H1 (cell line): ENCODE results near the gene TUBB8. TPM values are rescaled to one million over a fixed set of nuclear protein-coding genes. Genes with fewer than 3 reads are reported as not detected.

Experiments used
- CTCF ChIA-PET: fragments of 300-600 bp; sonication (Branson Sonifier 250); formaldehyde crosslinking; loops from one replicate; lab custom pipeline; 2021; ENCODE audit not compliant: partially characterized antibody; lab: Charles Lee
- POLR2A ChIA-PET: fragments of 300-600 bp; sonication (Branson Sonifier 250); formaldehyde crosslinking; loops from one replicate; lab custom pipeline; 2021; ENCODE audit warnings: inconsistent platforms; ENCODE audit not compliant: partially characterized antibody; lab: Charles Lee
- DNase-seq, 2 experiments: peaks; one replicate each; pipeline versions ENCODE4 v3.0.0 to v3.0.0-alpha.2; 2010 to 2022; ENCODE audit warnings: low spot score in 2 of 2, low read depth in 1 of 2, mixed read lengths in 1 of 2
- FAIRE-seq: peaks from 2 replicates; lab custom pipeline; 2011; peaks lifted over from hg19 to GRCh38; lab: Jason Lieb, UNC
- H2AFZ ChIP-seq: 2 replicates; pipeline ENCODE4 v1.8.1; 2012; ENCODE audit warnings: low read length, inconsistent platforms
- H2AK5ac ChIP-seq: 2 replicates; pipeline ENCODE4 v1.6.1; 2013; ENCODE audit warnings: low read depth, low read length
- H2BK120ac ChIP-seq: replicated peaks from 2 replicates; pipeline ENCODE3; 2013; ENCODE audit warnings: low read depth, low read length, inconsistent platforms
- H2BK12ac ChIP-seq: 2 replicates; pipeline ENCODE4 v1.6.1; 2013; ENCODE audit warnings: low read depth, low read length
- H2BK15ac ChIP-seq: 2 replicates; pipeline ENCODE4 v1.6.1; 2013; ENCODE audit warnings: low read length
- H2BK20ac ChIP-seq: 2 replicates; pipeline ENCODE4 v1.6.1; 2013; ENCODE audit warnings: low read length
- H2BK5ac ChIP-seq: 2 replicates; pipeline ENCODE4 v1.6.1; 2013; ENCODE audit warnings: low read depth, low read length
- H3K14ac ChIP-seq: 2 replicates; pipeline ENCODE4 v1.6.1; 2013; ENCODE audit warnings: inconsistent platforms; ENCODE audit not compliant: insufficient read length
- H3K18ac ChIP-seq: 2 replicates; pipeline ENCODE4 v1.6.1; 2013; ENCODE audit warnings: low read length; ENCODE audit errors: extremely low read depth
- H3K23ac ChIP-seq: 2 replicates; pipeline ENCODE4 v1.6.1; 2013; ENCODE audit warnings: inconsistent platforms; ENCODE audit not compliant: insufficient read length
- H3K23me2 ChIP-seq: 2 replicates; pipeline ENCODE4 v1.6.1; 2013; ENCODE audit warnings: low read depth, low read length
- H3K27ac ChIP-seq: 2 replicates; pipeline ENCODE4 v1.6.1; 2011; ENCODE audit warnings: low read depth, low read length, inconsistent platforms
- H3K27me3 ChIP-seq, 4 experiments: replicated peaks in 1 of 4; 1 replicate in 1 of 4; 2 replicates in 3 of 4; pipeline versions ENCODE4 v1.6.1 to v1.8.1; 2011 to 2013; ENCODE audit warnings: low read length in 3 of 4, mild to moderate bottlenecking in 3 of 4, inconsistent platforms in 2 of 4, mixed read lengths in 2 of 4, moderate library complexity in 1 of 4; ENCODE audit not compliant: control insufficient read depth in 3 of 4, insufficient read depth in 3 of 4; ENCODE audit errors: extremely low read depth in 1 of 4
- H3K36me3 ChIP-seq, 4 experiments: 2 replicates each; pipeline versions ENCODE4 v1.6.1 to v1.8.1; 2011 to 2013; ENCODE audit warnings: mild to moderate bottlenecking in 4 of 4, low read length in 3 of 4, moderate library complexity in 2 of 4, control low read depth in 1 of 4, inconsistent platforms in 1 of 4; ENCODE audit not compliant: insufficient read depth in 4 of 4, control insufficient read depth in 2 of 4
- H3K4ac ChIP-seq: replicated peaks from 2 replicates; pipeline ENCODE3; 2013; ENCODE audit warnings: low read length, low read depth, mixed read lengths, inconsistent platforms; ENCODE audit not compliant: insufficient read length
- H3K4me1 ChIP-seq, 4 experiments: replicated peaks in 1 of 4; 1 replicate in 1 of 4; 2 replicates in 3 of 4; pipeline versions ENCODE4 v1.6.1 to v1.8.1; 2011 to 2013; ENCODE audit warnings: low read length in 3 of 4, inconsistent platforms in 2 of 4, mixed read lengths in 1 of 4; ENCODE audit not compliant: insufficient read depth in 4 of 4, control insufficient read depth in 3 of 4
- H3K4me2 ChIP-seq, 2 experiments: 2 replicates each; pipeline versions ENCODE4 v1.6.1 to v1.8.1; 2011 to 2013; ENCODE audit warnings: low read depth in 2 of 2, low read length in 2 of 2, control low read depth in 1 of 2, inconsistent platforms in 1 of 2, mild to moderate bottlenecking in 1 of 2; ENCODE audit not compliant: insufficient read depth in 1 of 2
- H3K4me3 ChIP-seq, 4 experiments: fragments of 200-600, 300-600 bp in 1 of 4; sonication (generic), shearing (Covaris generic), sonication (Bioruptor Twin) in 1 of 4; 2 replicates each; pipeline versions ENCODE4 v1.5.1 to v1.8.1; 2011 to 2016; ENCODE audit warnings: low read length in 4 of 4, low read depth in 3 of 4, control low read depth in 2 of 4, inconsistent platforms in 2 of 4, mild to moderate bottlenecking in 2 of 4, mixed read lengths in 1 of 4, moderate library complexity in 1 of 4; ENCODE audit not compliant: insufficient read depth in 2 of 4; ENCODE audit errors: extremely low read depth in 1 of 4
- H3K56ac ChIP-seq: replicated peaks from 2 replicates; pipeline ENCODE3; 2013; ENCODE audit warnings: low read depth, mild to moderate bottlenecking, mixed read lengths, low read length, inconsistent platforms; ENCODE audit not compliant: insufficient read length
- H3K79me1 ChIP-seq: 2 replicates; pipeline ENCODE4 v1.6.1; 2013; ENCODE audit warnings: low read depth, low read length, control low read depth
- H3K79me2 ChIP-seq, 2 experiments: 2 replicates each; pipeline versions ENCODE4 v1.6.1 to v1.8.1; 2012 to 2013; ENCODE audit warnings: low read length in 2 of 2, mild to moderate bottlenecking in 2 of 2, inconsistent platforms in 1 of 2; ENCODE audit not compliant: insufficient read depth in 2 of 2, control insufficient read depth in 1 of 2
- H3K9ac ChIP-seq, 4 experiments: replicated peaks in 1 of 4; 1 replicate in 1 of 4; 2 replicates in 3 of 4; pipeline versions ENCODE4 v1.6.1 to v1.8.1; 2011 to 2013; ENCODE audit warnings: low read depth in 3 of 4, low read length in 3 of 4, control low read depth in 2 of 4, mild to moderate bottlenecking in 2 of 4, moderate library complexity in 2 of 4, inconsistent platforms in 1 of 4; ENCODE audit errors: extremely low read depth in 1 of 4
- H3K9me3 ChIP-seq, 2 experiments: 2 replicates each; pipeline versions ENCODE4 v1.6.1 to v1.8.1; 2012 to 2013; ENCODE audit warnings: mild to moderate bottlenecking in 2 of 2, moderate library complexity in 2 of 2, control low read depth in 1 of 2, inconsistent platforms in 1 of 2, low read depth in 1 of 2, low read length in 1 of 2, mixed read lengths in 1 of 2; ENCODE audit not compliant: insufficient read depth in 2 of 2
- H4K20me1 ChIP-seq, 2 experiments: replicated peaks in 1 of 2; 2 replicates each; pipeline versions ENCODE3 to v1.8.1; 2011 to 2013; ENCODE audit warnings: inconsistent platforms in 2 of 2, low read length in 2 of 2, mild to moderate bottlenecking in 1 of 2; ENCODE audit not compliant: insufficient read depth in 2 of 2, control insufficient read depth in 1 of 2
- H4K5ac ChIP-seq: 2 replicates; pipeline ENCODE4 v1.6.1; 2013; ENCODE audit warnings: low read length, low read depth, mixed read lengths, inconsistent platforms; ENCODE audit not compliant: insufficient read length
- H4K8ac ChIP-seq: 2 replicates; pipeline ENCODE4 v1.8.0; 2013; ENCODE audit warnings: mild to moderate bottlenecking, moderate library complexity, low read length, inconsistent platforms; ENCODE audit not compliant: insufficient read depth; ENCODE audit errors: extremely low read depth
- H4K91ac ChIP-seq: replicated peaks from 2 replicates; pipeline ENCODE3; 2013; ENCODE audit warnings: low read length, mixed read lengths, inconsistent platforms; ENCODE audit not compliant: insufficient read length
- BACH1 ChIP-seq: IDR thresholded peaks from 2 replicates; pipeline ENCODE4 v1.6.1; 2012; ENCODE audit warnings: low read length, improper control_type of control experiment
- PHF8 ChIP-seq: fragments of 200-600 bp; sonication (generic); conservative IDR thresholded peaks from 2 replicates; pipeline ENCODE4 v1.7.1; 2012; ENCODE audit warnings: low read depth, mild to moderate bottlenecking, inconsistent platforms, low read length, moderate library complexity
- POU5F1 ChIP-seq: IDR thresholded peaks from 2 replicates; pipeline ENCODE4 v1.6.1; 2011; ENCODE audit warnings: low read depth, mild to moderate bottlenecking, low read length, moderate library complexity
- WGBS, 2 experiments: shearing (Covaris generic) in 1 of 2; methylation state at CpG; one replicate each; pipeline versions ENCODE4 v1.1.6 to v1.1.7; 2013 to 2015; ENCODE audit warnings: low lambda C conversion rate in 2 of 2, mixed read lengths in 2 of 2, inconsistent platforms in 1 of 2, low coverage in 1 of 2, missing lambda C conversion rate in 1 of 2; ENCODE audit not compliant: insufficient replicate concordance in 2 of 2, insufficient coverage in 1 of 2, insufficient read length in 1 of 2; ENCODE audit errors: extremely low coverage in 1 of 2, missing lambda C conversion rate in 1 of 2; 5-methylcytosine and 5-hydroxymethylcytosine counted together
- polyA plus RNA-seq, 7 experiments: library from polyadenylated mRNA; depleted of rRNA in 3 of 7; stranded (reverse) in 5 of 7; unstranded in 2 of 7; fragments of >200 nt in 5 of 7; fragments of 200-250 nt in 2 of 7; gene quantifications; 1 replicate in 5 of 7; 2 replicates in 1 of 7; 4 replicates in 1 of 7; pipeline versions ENCODE4 v1.2.1 to v1.2.3, GENCODE V29; 2011 to 2013; ENCODE audit warnings: missing spikeins in 2 of 7, mixed read lengths in 2 of 7
- total RNA-seq: library from RNA; stranded (reverse); fragmentation: NEBNext Ultra II Directional; extraction: Animal tissue kit (Norgen Biotek cat#: 25700); gene quantifications from 2 replicates; pipeline ENCODE4 v1.2.1, GENCODE V29; 2021

Gene TUBB8
- total and polyA plus RNA-seq, 2 of the 8 experiments (the other 6 are each of a cell fraction or from before 2014, with no cell fraction given), result 1.4 to 1.5 TPM

DNA sequence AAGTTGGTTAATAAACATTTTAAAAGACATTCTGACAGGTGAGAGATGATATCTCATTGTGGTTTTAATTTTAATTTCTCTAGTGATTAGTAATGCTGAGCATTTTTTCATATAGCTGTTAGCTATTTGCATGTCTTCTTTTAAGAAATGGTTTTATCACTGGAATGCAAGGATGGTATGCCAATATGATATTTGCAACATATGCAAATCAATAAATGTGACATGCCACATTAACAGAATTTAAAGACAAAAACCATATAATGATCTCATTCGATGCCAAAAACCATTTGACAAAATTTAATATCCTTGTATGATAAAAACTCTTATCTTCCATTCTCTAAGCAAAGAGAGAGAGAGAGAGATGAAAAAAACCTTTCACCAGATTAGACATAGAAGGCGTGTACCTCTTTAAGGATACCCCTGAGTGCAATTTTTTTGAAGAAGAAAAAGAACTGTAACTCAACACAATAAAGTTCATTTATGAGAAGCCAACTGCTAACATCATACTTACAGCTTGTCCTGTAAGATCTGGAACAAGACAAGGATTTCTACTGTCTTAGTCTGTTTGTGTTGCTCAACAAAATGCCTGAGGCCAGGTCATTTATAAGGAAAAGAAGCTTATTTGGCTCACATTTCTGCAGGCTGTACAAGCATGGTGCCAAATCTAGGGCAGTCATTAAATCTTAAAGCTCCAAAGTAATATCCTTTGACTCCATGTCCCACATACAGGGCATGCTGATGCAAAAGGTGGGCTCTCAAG, 46.4 kb upstream of the TUBB8 start:
- Histone ChIP-seq H3K18ac (no peak overlapping the region), H2BK120ac (no peak overlapping the region), H2BK12ac (no peak overlapping the region), H3K56ac (no peak overlapping the region), H3K4ac (no peak overlapping the region), H3K23ac (no peak overlapping the region), H3K27ac (no peak overlapping the region), H4K8ac (no peak overlapping the region), H3K4me3 (no peak overlapping the region), H3K36me3 (no peaks in the 10 kb centered on the region), H3K9ac (no peak overlapping the region), H4K5ac (no peak overlapping the region), H4K91ac (no peak overlapping the region), H3K14ac (no peak overlapping the region), H2AK5ac (no peak overlapping the region), H2BK5ac (no peak overlapping the region), H3K4me2 (no peak overlapping the region), H2AFZ (no peak overlapping the region), H3K79me2 (no peaks in the 10 kb centered on the region), H3K23me2 (no peaks in the 10 kb centered on the region), H2BK20ac (no peak overlapping the region), H3K4me1 (no peaks in the 10 kb centered on the region; a peak in 1 of 7 replicates), H2BK15ac (no peak overlapping the region), H3K27me3 (no peaks in the 10 kb centered on the region), H3K79me1 (no peaks in the 10 kb centered on the region), H3K9me3 (peaks cover 30 to 37% of the 10 kb centered on the region in 2 experiments), H4K20me1 (no peaks in the 10 kb centered on the region)
- 95% methylated on average over 2 of the region's 2 CpGs; no CpG with 5 or more reads in 1 of the 2 experiments for WGBS, 2 experiments
- ChIA-PET CTCF (interaction anchor here (0.6 to 1.1 kb wide), 2 partner anchors 19 to 31 kb away, joined by 3 read pairs; no protein-coding TSS in a partner anchor), POLR2A (no interaction called here)
- no peak for TF ChIP-seq BACH1
- no peak for TF ChIP-seq POU5F1
- no peak for TF ChIP-seq PHF8
- DNase-seq, result no peak
- FAIRE-seq, result no peak
